Hepatocyte (in vitro differentiated cells): ENCODE data around the gene ZNF273.

Source experiments
- EZH2 ChIP-seq: fragments of 200-600 bp; sonication (generic); IDR thresholded peaks from 2 replicates; pipeline ENCODE4 v1.6.1; 2016; ENCODE audit warnings: antibody characterized with exemption, mild to moderate bottlenecking, borderline replicate concordance
- TF ChIP-seq, protein P1 (sequence below): fragments of 200-600 bp; sonication (generic); IDR thresholded peaks from 2 replicates; pipeline ENCODE4 v1.5.1; 2016; ENCODE audit warnings: antibody characterized with exemption, mild to moderate bottlenecking; ENCODE audit not compliant: poor library complexity

DNA sequence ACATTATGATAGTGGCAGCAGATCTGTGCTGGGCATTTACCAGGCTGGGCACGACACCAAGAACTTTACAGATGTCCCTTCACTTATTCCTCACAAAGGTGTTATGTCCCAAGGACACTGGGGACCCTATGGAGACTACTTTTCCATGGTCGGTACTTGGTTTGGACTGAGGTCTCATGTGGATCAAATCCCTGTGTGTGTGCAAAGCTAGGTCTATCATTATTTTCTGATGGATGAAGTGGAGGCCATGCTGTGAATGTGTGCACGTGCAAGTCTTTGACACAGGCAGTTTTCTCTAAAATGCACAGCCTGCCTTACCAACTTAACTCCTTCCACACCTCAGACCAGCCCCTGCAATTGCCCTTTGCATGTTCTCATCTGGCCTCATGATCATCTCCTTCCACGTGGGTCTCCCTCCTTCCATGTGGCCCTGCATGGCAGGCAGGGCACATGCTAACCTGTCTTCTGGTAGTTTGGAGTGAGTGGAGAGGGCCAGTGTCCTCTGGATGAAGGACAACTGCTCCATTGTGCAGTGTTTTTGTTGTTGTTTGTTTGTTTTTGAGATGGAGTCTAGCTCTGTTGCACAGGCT, 16.0 kb upstream of the ZNF273 start:
- TF ChIP-seq, protein P1, sequence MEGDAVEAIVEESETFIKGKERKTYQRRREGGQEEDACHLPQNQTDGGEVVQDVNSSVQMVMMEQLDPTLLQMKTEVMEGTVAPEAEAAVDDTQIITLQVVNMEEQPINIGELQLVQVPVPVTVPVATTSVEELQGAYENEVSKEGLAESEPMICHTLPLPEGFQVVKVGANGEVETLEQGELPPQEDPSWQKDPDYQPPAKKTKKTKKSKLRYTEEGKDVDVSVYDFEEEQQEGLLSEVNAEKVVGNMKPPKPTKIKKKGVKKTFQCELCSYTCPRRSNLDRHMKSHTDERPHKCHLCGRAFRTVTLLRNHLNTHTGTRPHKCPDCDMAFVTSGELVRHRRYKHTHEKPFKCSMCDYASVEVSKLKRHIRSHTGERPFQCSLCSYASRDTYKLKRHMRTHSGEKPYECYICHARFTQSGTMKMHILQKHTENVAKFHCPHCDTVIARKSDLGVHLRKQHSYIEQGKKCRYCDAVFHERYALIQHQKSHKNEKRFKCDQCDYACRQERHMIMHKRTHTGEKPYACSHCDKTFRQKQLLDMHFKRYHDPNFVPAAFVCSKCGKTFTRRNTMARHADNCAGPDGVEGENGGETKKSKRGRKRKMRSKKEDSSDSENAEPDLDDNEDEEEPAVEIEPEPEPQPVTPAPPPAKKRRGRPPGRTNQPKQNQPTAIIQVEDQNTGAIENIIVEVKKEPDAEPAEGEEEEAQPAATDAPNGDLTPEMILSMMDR, result no peak
- TF ChIP-seq EZH2, result no peak
